GM21786 (cell line): ENCODE data around the gene CLDN12.
"Not testable (repeated sequence)": the region's sequence is repeated elsewhere in the genome, so short reads cannot be mapped to it uniquely, and the experiment has no call there.

Source experiments
- ATAC-seq: cut with Tn5 transposase; IDR thresholded peaks from one replicate; pipeline ENCODE4 v1.9.1; 2021; ENCODE audit not compliant: unreplicated experiment

The CLDN12 gene

GRCh38 chr7:90432752-90433151 is 29.5 kb downstream of the CLDN12 start:
- ATAC-seq, result no peak

- no peak for ATAC-seq
Measured at GRCh38 chr7:90433221-90433620, 30.0 kb downstream of the CLDN12 start.

GRCh38 chr7:90445633-90446032 is 42.4 kb downstream of the CLDN12 start:
- no peak for ATAC-seq

- ATAC-seq, result no peak
Measured at GRCh38 chr7:90446137-90446899, 43.1 kb downstream of the CLDN12 start.

GRCh38 chr7:90453259-90453891 is 50.1 kb downstream of the CLDN12 start:
- no peak for ATAC-seq

- no peak for ATAC-seq
Measured at GRCh38 chr7:90453931-90454330, 50.7 kb downstream of the CLDN12 start.

GRCh38 chr7:90455163-90456030 is 52.1 kb downstream of the CLDN12 start:
- peak; percentile 86 for ATAC-seq

- no peak for ATAC-seq
Measured at GRCh38 chr7:90458104-90458503, 54.8 kb downstream of the CLDN12 start.

GRCh38 chr7:90459888-90460287 is 56.6 kb downstream of the CLDN12 start:
- ATAC-seq, result no peak

- no peak for ATAC-seq
Measured at GRCh38 chr7:90461219-90461618, 58.0 kb downstream of the CLDN12 start.

- ATAC-seq, result not testable (repeated sequence)
Measured at GRCh38 chr7:90463151-90463628, 59.9 kb downstream of the CLDN12 start.
